ENCODE results near the gene PITPNC1. TPM values are rescaled to one million over a fixed set of nuclear protein-coding genes. Genes with fewer than 3 reads are reported as not detected.
"Not testable (repeated sequence)": the region's sequence is repeated elsewhere in the genome, so short reads cannot be mapped to it uniquely, and the experiment has no call there.

Gene PITPNC1
- total RNA-seq, 1 donor from 2014 or later = 28.7 TPM

DNA sequence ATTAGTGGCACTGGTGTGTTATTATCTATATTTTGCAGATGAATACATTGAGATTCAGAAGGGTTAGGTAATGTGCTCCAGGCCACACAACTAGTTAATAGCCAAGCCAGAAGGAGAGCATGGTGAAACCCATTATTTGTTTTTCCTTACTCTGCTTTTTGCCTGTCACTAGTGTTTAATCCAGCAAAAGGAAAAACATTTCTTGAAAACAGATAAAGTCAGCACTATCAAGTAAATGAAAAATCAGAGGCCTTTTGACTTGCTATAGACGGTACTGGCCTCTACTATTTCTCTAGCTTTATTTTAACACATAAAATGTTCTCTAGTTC lies 4.8 kb downstream of the PITPNC1 start:
- FAIRE-seq = no peak

DNA sequence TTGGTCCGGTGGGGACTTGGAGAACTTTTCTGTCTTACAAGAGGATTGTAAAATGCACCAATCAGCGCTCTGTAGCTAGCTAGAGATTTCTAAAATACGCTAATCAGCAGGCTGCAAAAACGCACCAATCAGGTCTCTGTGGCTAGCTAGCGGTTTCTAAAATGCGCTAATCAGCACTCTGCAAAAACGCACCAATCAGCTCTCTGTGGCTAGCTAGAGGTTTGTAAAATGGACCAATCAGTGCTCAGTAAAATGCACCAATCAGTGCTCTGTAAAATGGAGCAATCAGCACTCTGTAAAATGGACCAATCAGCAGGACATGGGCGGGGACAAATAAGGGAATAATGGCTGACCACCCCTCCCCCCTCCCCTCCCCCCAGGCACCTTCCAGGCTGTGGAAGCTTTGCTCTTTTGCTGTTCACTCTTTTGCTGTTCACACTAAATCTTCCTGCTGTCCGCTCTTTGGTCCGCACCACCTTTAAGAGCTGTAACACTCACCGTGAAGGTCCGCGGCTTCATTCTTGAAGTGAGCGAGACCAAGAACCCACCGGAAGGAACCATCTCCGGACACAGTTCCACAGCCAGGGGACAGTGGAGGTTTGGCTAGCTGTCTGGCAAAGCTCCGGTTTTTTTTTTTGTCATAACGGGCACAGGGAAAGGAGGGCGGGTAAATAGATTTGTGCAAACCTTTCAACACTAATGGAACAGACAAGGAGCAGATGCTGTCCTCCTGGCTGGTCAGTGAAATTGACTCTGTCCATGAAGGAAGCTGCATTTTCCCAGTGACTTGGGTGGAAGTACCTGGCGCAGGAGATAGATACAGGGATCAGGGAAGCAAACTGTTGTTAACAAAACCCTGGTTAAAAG lies 8.3 kb downstream of the PITPNC1 start:
- no peak for DNase-seq (ENCODE audit: low read depth)
- H3K27me3 ChIP-seq (ENCODE audit: control insufficient read depth, insufficient read depth, low read length) = no peaks in the 10 kb centered on the region
- H3K4me3 ChIP-seq (ENCODE audit: low read depth, low read length) = no peak overlapping the region
- FAIRE-seq = no peak
- TF ChIP-seq CTCF (IDR thresholded peaks at IDR 0.05; ENCODE audit: insufficient read depth, low read length, severe bottlenecking) = no peak
- peaks cover 1% of the 10 kb centered on the region for H3K36me3 ChIP-seq (ENCODE audit: control insufficient read depth, insufficient read depth, low read length)

More for the DNA sequence above, 4.8 kb downstream of the PITPNC1 start:
- Histone ChIP-seq H3K27me3 (ENCODE audit: control insufficient read depth, insufficient read depth, low read length) (no peaks in the 10 kb centered on the region), H3K4me3 (ENCODE audit: low read depth, low read length) (no peak overlapping the region), H3K36me3 (ENCODE audit: control insufficient read depth, insufficient read depth, low read length) (peaks cover 1% of the 10 kb centered on the region)
- DNase-seq (ENCODE audit: low read depth) = no peak
- no peak for TF ChIP-seq CTCF (IDR thresholded peaks at IDR 0.05; ENCODE audit: insufficient read depth, low read length, severe bottlenecking)

- H3K36me3 ChIP-seq (ENCODE audit: control insufficient read depth, insufficient read depth, low read length) = peaks cover 1% of the 10 kb centered on the region
- FAIRE-seq (no peak), DNase-seq (ENCODE audit: low read depth) (no peak)
- no peaks in the 10 kb centered on the region for H3K27me3 ChIP-seq (ENCODE audit: control insufficient read depth, insufficient read depth, low read length)
- peak; percentile 70 for TF ChIP-seq CTCF (IDR thresholded peaks at IDR 0.05; ENCODE audit: insufficient read depth, low read length, severe bottlenecking)
- no peak overlapping the region for H3K4me3 ChIP-seq (ENCODE audit: low read depth, low read length)
Measured at GRCh38 chr17:67386965-67387551, 10.0 kb downstream of the PITPNC1 start.

DNA sequence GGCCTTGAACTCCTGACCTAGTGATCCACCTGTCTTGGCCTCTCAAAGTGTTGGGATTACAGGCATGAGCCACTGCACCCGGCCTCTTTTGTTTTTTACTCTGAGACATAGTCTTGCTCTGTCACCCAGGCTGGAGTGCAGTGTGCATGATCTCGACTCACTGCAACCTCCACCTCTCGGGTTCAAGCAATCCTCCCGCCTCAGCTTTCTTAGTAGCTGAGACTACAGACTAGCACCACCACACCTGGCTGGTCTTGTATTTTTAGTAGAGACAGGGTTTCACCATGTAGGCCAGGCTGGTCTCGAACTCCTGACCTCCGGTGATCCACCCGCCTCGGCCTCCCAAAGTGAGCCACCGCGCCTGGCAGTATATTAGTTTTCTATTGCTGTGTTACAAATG lies 11.5 kb downstream of the PITPNC1 start:
- FAIRE-seq; H3K27me3 ChIP-seq (ENCODE audit: control insufficient read depth, insufficient read depth, low read length); H3K36me3 ChIP-seq (ENCODE audit: control insufficient read depth, insufficient read depth, low read length); H3K4me3 ChIP-seq (ENCODE audit: low read depth, low read length); DNase-seq (ENCODE audit: low read depth): not testable (repeated sequence)

- Histone ChIP-seq H3K36me3 (ENCODE audit: control insufficient read depth, insufficient read depth, low read length) (no peaks in the 10 kb centered on the region), H3K4me3 (ENCODE audit: low read depth, low read length) (no peak overlapping the region), H3K27me3 (ENCODE audit: control insufficient read depth, insufficient read depth, low read length) (no peaks in the 10 kb centered on the region)
- FAIRE-seq (no peak), DNase-seq (ENCODE audit: low read depth) (no peak)
- no peak for TF ChIP-seq CTCF (IDR thresholded peaks at IDR 0.05; ENCODE audit: insufficient read depth, low read length, severe bottlenecking)
Measured at GRCh38 chr17:67388986-67389385, 11.9 kb downstream of the PITPNC1 start.

DNA sequence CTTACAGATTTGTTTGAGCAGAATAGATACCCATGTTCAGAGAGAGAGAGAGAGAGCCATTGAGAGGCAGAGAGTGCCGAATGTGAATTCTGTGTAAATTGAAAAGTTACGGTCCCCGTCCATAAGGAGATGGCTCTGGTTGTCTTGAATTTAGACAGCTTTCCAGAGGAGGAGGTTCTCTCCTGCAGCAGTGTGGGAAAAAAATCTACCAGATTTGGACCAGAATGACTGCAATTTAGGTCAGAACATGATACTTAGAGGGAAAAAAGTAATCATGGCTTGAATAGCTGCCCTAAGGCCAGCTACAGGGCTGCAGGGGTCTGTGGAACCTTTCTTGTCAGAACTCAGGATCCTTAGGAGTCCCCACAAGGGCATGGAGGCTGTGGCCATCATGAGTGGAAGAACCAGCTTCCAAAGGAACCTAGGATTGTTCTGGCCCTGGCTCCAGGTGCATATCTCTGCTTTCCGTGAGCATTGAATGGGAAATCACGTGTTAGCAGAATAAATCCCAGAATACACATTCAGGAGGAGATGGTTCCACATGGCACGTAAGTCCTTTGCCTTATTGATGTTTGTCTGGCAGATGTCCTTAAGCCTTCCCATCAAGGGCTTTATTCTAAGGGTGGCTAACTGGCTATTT lies 13.0 kb downstream of the PITPNC1 start:
- FAIRE-seq (no peak), DNase-seq (ENCODE audit: low read depth) (no peak)
- Histone ChIP-seq H3K27me3 (ENCODE audit: control insufficient read depth, insufficient read depth, low read length) (no peaks in the 10 kb centered on the region), H3K36me3 (ENCODE audit: control insufficient read depth, insufficient read depth, low read length) (no peaks in the 10 kb centered on the region), H3K4me3 (ENCODE audit: low read depth, low read length) (no peak overlapping the region)
- TF ChIP-seq CTCF (IDR thresholded peaks at IDR 0.05; ENCODE audit: insufficient read depth, low read length, severe bottlenecking) = no peak
